ENCODE measurements around the gene DLEC1. TPM values are rescaled to one million over a fixed set of nuclear protein-coding genes. Genes with fewer than 3 reads are reported as not detected.

Gene DLEC1
- total and polyA plus RNA-seq, 2 donors (not counting 1 experiment from before 2014, with no cell fraction given) = under 0.01 to 0.02 TPM

- peak overlapping the region; percentile 90 for H2AFZ ChIP-seq (ENCODE audit: low read length)
- H3K4me1 ChIP-seq (ENCODE audit: control insufficient read depth, extremely low read depth, insufficient read depth, low read length) = peaks cover 2% of the 10 kb centered on the region
- no peak overlapping the region for H3K27ac ChIP-seq (ENCODE audit: insufficient read depth, low read length)
- H3K27me3 ChIP-seq (ENCODE audit: control insufficient read depth, insufficient read depth, low read length) = peaks cover 16% of the 10 kb centered on the region
- no peak overlapping the region for H3K9ac ChIP-seq (ENCODE audit: insufficient read depth, low read length)
- TF ChIP-seq EZH2 (IDR thresholded peaks at IDR 0.05; ENCODE audit: low read length, missing control alignments) = no peak
- TF ChIP-seq CTCF (conservative IDR thresholded peaks at IDR 0.05 in 1 of 2, IDR thresholded peaks at IDR 0.05 in 1 of 2; ENCODE audit: low read depth in 1 of 2, low read length in 2 of 2) = peak in 1 of 2 donors; percentile 53
- no peaks in the 10 kb centered on the region for H3K9me3 ChIP-seq (ENCODE audit: control insufficient read depth, insufficient read depth, low read depth, low read length)
- no peaks in the 10 kb centered on the region for H3K36me3 ChIP-seq (ENCODE audit: control insufficient read depth, insufficient read depth, low read length)
- no peaks in the 10 kb centered on the region for H4K20me1 ChIP-seq (ENCODE audit: control insufficient read depth, extremely low read depth, insufficient read depth, low read length)
- H3K79me2 ChIP-seq (ENCODE audit: control insufficient read depth, insufficient read depth, low read length) = no peaks in the 10 kb centered on the region
- peak overlapping the region in 2 of 4 experiments; percentile 51 for H3K4me3 ChIP-seq (replicated peaks in 1 of 4; ENCODE audit: control extremely low read depth in 1 of 4, insufficient read depth in 1 of 4, low read depth in 3 of 4, low read length in 4 of 4)
- H3K4me2 ChIP-seq (ENCODE audit: extremely low read depth, insufficient read depth, low read length) = peak overlapping the region; percentile 94
- DNase-seq (ENCODE audit: low read depth in 2 of 2) = peak; percentile 45 to 60
Measured at GRCh38 chr3:38039899-38040261, 872 bp downstream of the DLEC1 start.

GRCh38 chr3:38040401-38040800 is 1.4 kb downstream of the DLEC1 start:
- Histone ChIP-seq H3K4me2 (ENCODE audit: extremely low read depth, insufficient read depth, low read length) (peak overlapping the region; percentile 94), H3K27me3 (ENCODE audit: control insufficient read depth, insufficient read depth, low read length) (peaks cover 16% of the 10 kb centered on the region), H3K27ac (ENCODE audit: insufficient read depth, low read length) (no peak overlapping the region), H3K4me1 (ENCODE audit: control insufficient read depth, extremely low read depth, insufficient read depth, low read length) (peaks cover 2% of the 10 kb centered on the region), H3K36me3 (ENCODE audit: control insufficient read depth, insufficient read depth, low read length) (no peaks in the 10 kb centered on the region), H3K79me2 (ENCODE audit: control insufficient read depth, insufficient read depth, low read length) (no peaks in the 10 kb centered on the region), H3K4me3 (replicated peaks in 1 of 4; ENCODE audit: control extremely low read depth in 1 of 4, insufficient read depth in 1 of 4, low read depth in 3 of 4, low read length in 4 of 4) (no peak overlapping the region), H3K9ac (ENCODE audit: insufficient read depth, low read length) (no peak overlapping the region), H3K9me3 (ENCODE audit: control insufficient read depth, insufficient read depth, low read depth, low read length) (no peaks in the 10 kb centered on the region), H4K20me1 (ENCODE audit: control insufficient read depth, extremely low read depth, insufficient read depth, low read length) (no peaks in the 10 kb centered on the region), H2AFZ (ENCODE audit: low read length) (no peak overlapping the region)
- no peak for DNase-seq (ENCODE audit: low read depth in 2 of 2)
- no peak for TF ChIP-seq CTCF (conservative IDR thresholded peaks at IDR 0.05 in 1 of 2, IDR thresholded peaks at IDR 0.05 in 1 of 2; ENCODE audit: low read depth in 1 of 2, low read length in 2 of 2)
- no peak for TF ChIP-seq EZH2 (IDR thresholded peaks at IDR 0.05; ENCODE audit: low read length, missing control alignments)

DNA sequence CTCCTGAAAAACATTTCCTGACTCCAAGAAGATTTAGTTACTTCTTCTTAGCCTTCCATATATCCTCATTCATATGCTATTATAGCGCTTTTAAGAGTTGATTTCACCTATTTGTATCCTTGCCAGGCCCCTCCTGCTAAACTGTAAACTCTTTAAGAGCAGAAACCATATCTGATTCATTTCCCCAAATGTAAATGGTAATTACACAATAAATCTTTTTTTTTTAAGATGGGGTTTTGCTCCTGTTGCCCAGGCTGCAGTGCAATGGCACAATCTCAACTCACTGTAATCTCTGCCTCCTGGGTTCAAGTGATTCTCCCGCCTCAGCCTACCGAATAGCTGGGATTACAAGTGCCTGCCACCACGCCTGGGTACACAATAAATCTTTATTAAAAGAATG is 4.5 kb downstream of the DLEC1 start:
- Histone ChIP-seq H3K27ac (ENCODE audit: insufficient read depth, low read length) (no peak overlapping the region), H4K20me1 (ENCODE audit: control insufficient read depth, extremely low read depth, insufficient read depth, low read length) (no peaks in the 10 kb centered on the region), H3K36me3 (ENCODE audit: control insufficient read depth, insufficient read depth, low read length) (no peaks in the 10 kb centered on the region), H3K4me3 (replicated peaks in 1 of 4; ENCODE audit: control extremely low read depth in 1 of 4, insufficient read depth in 1 of 4, low read depth in 3 of 4, low read length in 4 of 4) (no peak overlapping the region), H3K79me2 (ENCODE audit: control insufficient read depth, insufficient read depth, low read length) (no peaks in the 10 kb centered on the region), H3K27me3 (ENCODE audit: control insufficient read depth, insufficient read depth, low read length) (peaks cover 21% of the 10 kb centered on the region), H3K4me1 (ENCODE audit: control insufficient read depth, extremely low read depth, insufficient read depth, low read length) (peaks cover 2% of the 10 kb centered on the region), H3K9ac (ENCODE audit: insufficient read depth, low read length) (no peak overlapping the region), H3K4me2 (ENCODE audit: extremely low read depth, insufficient read depth, low read length) (no peak overlapping the region), H3K9me3 (ENCODE audit: control insufficient read depth, insufficient read depth, low read depth, low read length) (no peaks in the 10 kb centered on the region), H2AFZ (ENCODE audit: low read length) (no peak overlapping the region)
- TF ChIP-seq EZH2 (IDR thresholded peaks at IDR 0.05; ENCODE audit: low read length, missing control alignments) (no peak), CTCF (conservative IDR thresholded peaks at IDR 0.05 in 1 of 2, IDR thresholded peaks at IDR 0.05 in 1 of 2; ENCODE audit: low read depth in 1 of 2, low read length in 2 of 2) (no peak)
- DNase-seq (ENCODE audit: low read depth in 2 of 2) = no peak
